ENCODE results near the gene CAMSAP1. TPM values are rescaled to one million over a fixed set of nuclear protein-coding genes. Genes with fewer than 3 reads are reported as not detected.
"Not testable (repeated sequence)": the region's sequence is repeated elsewhere in the genome, so short reads cannot be mapped to it uniquely, and the experiment has no call there.

CAMSAP1 gene, protein sequence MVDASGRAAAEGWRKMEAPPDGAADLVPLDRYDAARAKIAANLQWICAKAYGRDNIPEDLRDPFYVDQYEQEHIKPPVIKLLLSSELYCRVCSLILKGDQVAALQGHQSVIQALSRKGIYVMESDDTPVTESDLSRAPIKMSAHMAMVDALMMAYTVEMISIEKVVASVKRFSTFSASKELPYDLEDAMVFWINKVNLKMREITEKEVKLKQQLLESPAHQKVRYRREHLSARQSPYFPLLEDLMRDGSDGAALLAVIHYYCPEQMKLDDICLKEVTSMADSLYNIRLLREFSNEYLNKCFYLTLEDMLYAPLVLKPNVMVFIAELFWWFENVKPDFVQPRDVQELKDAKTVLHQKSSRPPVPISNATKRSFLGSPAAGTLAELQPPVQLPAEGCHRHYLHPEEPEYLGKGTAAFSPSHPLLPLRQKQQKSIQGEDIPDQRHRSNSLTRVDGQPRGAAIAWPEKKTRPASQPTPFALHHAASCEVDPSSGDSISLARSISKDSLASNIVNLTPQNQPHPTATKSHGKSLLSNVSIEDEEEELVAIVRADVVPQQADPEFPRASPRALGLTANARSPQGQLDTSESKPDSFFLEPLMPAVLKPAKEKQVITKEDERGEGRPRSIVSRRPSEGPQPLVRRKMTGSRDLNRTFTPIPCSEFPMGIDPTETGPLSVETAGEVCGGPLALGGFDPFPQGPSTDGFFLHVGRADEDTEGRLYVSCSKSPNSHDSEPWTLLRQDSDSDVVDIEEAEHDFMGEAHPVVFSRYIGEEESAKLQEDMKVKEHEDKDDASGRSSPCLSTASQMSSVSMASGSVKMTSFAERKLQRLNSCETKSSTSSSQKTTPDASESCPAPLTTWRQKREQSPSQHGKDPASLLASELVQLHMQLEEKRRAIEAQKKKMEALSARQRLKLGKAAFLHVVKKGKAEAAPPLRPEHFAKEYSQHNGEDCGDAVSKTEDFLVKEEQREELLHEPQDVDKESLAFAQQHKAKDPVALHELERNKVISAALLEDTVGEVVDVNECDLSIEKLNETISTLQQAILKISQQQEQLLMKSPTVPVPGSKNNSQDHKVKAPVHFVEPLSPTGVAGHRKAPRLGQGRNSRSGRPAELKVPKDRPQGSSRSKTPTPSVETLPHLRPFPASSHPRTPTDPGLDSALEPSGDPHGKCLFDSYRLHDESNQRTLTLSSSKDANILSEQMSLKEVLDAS (N-terminal part only)
- total RNA-seq = 31.1 and 35.9 TPM in 2 replicates

DNA sequence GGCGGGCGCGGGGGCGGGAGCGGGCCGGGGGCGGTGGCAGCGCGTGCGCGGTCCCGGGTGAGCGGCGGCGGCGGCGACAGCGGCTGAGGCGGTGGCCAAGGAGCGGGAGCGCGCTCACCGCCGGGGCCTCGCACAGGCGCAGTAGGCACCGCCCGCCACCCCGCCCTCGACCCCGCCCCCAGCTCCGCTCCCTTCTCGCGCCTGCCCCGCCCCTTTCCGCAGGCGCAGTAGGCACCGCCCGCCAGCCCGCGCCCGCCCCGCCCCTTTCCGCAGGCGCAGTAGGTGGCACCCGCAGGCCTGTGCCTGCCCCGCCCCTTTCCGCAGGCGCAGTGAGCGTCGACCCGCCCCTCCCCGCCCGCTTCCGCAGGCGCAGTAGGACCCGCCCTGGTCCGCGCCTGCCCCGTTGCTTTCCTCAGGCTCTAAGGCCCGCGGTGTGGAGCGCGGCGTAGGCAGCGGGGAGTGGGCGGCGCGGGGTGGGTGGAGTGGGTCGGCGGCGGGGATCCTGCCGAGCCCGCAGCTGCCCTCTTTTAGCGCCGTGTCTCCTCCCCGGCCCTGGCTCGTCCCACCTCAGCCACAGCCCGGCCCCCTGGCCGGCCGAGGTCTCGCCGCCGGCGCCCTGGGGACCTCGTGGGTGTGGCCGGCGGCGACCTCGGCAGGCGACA is at the start of gene CAMSAP1:
CAMSAP1 (minus strand) TSS at position 116 of the 662 bp plus-strand sequence. CDS start 387 bp downstream, outside the sequence.
- DNase-seq (ENCODE audit: low read depth) = no peak
- H3K4me3 ChIP-seq (ENCODE audit: low read depth, low read length) = peak within 1 kb of the TSS; percentile 74
- TF ChIP-seq, protein P1, sequence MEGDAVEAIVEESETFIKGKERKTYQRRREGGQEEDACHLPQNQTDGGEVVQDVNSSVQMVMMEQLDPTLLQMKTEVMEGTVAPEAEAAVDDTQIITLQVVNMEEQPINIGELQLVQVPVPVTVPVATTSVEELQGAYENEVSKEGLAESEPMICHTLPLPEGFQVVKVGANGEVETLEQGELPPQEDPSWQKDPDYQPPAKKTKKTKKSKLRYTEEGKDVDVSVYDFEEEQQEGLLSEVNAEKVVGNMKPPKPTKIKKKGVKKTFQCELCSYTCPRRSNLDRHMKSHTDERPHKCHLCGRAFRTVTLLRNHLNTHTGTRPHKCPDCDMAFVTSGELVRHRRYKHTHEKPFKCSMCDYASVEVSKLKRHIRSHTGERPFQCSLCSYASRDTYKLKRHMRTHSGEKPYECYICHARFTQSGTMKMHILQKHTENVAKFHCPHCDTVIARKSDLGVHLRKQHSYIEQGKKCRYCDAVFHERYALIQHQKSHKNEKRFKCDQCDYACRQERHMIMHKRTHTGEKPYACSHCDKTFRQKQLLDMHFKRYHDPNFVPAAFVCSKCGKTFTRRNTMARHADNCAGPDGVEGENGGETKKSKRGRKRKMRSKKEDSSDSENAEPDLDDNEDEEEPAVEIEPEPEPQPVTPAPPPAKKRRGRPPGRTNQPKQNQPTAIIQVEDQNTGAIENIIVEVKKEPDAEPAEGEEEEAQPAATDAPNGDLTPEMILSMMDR (conservative IDR thresholded peaks at IDR 0.05; ENCODE audit: low read depth, low read length) = no peak

DNA sequence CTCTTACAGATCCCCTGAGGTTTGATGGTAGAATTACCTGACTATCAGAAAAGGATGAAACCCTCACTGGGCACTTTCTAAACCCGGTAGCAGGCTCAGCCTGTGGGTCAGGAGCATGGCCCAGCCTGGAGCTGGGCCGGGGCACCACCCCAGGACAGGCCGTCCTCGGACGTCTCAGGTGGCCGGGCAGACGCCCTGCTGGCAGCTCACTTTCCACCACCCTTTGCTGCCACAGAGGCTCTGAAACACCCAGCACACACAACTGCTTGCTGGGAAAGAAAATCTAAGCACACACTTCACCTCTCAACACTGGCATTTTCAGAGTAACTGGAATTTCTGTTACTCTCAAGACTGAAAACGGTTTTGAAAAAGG is 49.4 kb upstream of the CAMSAP1 start:
- DNase-seq (ENCODE audit: low read depth) = no peak
- TF ChIP-seq, protein P1 (conservative IDR thresholded peaks at IDR 0.05; ENCODE audit: low read depth, low read length) = no peak
- H3K4me3 ChIP-seq (ENCODE audit: low read depth, low read length) = no peak overlapping the region

- no peak for DNase-seq (ENCODE audit: low read depth)
- H3K4me3 ChIP-seq (ENCODE audit: low read depth, low read length) = no peak overlapping the region
- TF ChIP-seq, protein P1 (conservative IDR thresholded peaks at IDR 0.05; ENCODE audit: low read depth, low read length) = no peak
Observed at GRCh38 chr9:135955934-135956801, 48.8 kb upstream of the CAMSAP1 start.

- DNase-seq (ENCODE audit: low read depth) = no peak
- H3K4me3 ChIP-seq (ENCODE audit: low read depth, low read length) = no peak overlapping the region
- TF ChIP-seq, protein P1 (conservative IDR thresholded peaks at IDR 0.05; ENCODE audit: low read depth, low read length) = no peak
Observed at GRCh38 chr9:135952664-135953206, 45.4 kb upstream of the CAMSAP1 start.

- TF ChIP-seq, protein P1 (conservative IDR thresholded peaks at IDR 0.05; ENCODE audit: low read depth, low read length) = no peak
- DNase-seq (ENCODE audit: low read depth) = peak; percentile 41
Observed at GRCh38 chr9:135951889-135952663, 44.7 kb upstream of the CAMSAP1 start.

DNA sequence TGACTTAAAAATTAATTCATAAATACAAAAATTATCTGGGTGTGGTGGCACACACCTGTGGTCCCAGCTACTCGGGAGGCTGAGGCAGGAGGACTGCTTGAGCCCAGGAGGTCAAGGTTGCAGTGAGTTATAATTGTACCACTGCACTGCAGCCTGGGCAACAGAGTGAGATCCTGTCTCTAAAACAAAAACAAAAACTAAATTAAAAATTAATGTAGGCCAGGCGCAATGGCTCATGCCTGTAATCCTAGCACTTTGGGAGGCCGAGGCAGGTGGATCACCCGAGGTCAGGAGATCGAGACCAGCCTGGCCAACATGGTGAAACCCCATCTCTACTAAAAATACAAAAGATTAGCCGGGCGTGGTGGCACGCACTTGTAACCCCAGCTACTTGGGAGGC is 44.0 kb upstream of the CAMSAP1 start:
- DNase-seq (ENCODE audit: low read depth); H3K4me3 ChIP-seq (ENCODE audit: low read depth, low read length): not testable (repeated sequence)

More at GRCh38 chr9:135951889-135952663, 44.7 kb upstream of the CAMSAP1 start:
- H3K4me3 ChIP-seq (ENCODE audit: low read depth, low read length) = no peak overlapping the region

- not testable (repeated sequence) for H3K4me3 ChIP-seq (ENCODE audit: low read depth, low read length); DNase-seq (ENCODE audit: low read depth)
Observed at GRCh38 chr9:135950841-135951240, 43.5 kb upstream of the CAMSAP1 start.

All from epithelial cell of proximal tubule (primary cell).